ENCODE data around the gene SIGLEC11. TPM values are rescaled to one million over a fixed set of nuclear protein-coding genes. Genes with fewer than 3 reads are reported as not detected.

Gene SIGLEC11
- total and polyA plus RNA-seq, 12 donors = 11.2 to 180 (median 50.5) TPM

- intact Hi-C loops (cut with DNase I) = no loop called here
- WGBS, 4 donors = 12 to 47% (median 23%) methylated on average over 3 to 9 of the region's 9 CpGs
- H3K4me3 ChIP-seq = no peak overlapping the region
- H3K27me3 ChIP-seq = no peaks in the 10 kb centered on the region
- H3K9me3 ChIP-seq (replicated peaks in 1 of 3) = no peaks in the 10 kb centered on the region
- no peak overlapping the region for H3K27ac ChIP-seq
- H3K4me1 ChIP-seq (replicated peaks in 1 of 2) = peaks cover 0 to 8% of the 10 kb centered on the region in 2 donors
- peak; percentile 89 to 97 (median 94) for DNase-seq
- TF ChIP-seq CTCF (IDR thresholded peaks at IDR 0.05) = peak in 5 of 6 experiments; percentile 19 to 55 (median 52)
- no peak for TF ChIP-seq POLR2A (IDR thresholded peaks at IDR 0.05)
- peaks cover 0 to 63% of the 10 kb centered on the region in 2 donors for H3K36me3 ChIP-seq (replicated peaks in 1 of 2)
These were observed 26.3 kb upstream of the SIGLEC11 start for GRCh38 chr19:49987159-49987698.

GRCh38 chr19:49986354-49986753 lies 25.4 kb upstream of the SIGLEC11 start:
- intact Hi-C loops (cut with DNase I) = no loop called here
- Histone ChIP-seq H3K4me1 (replicated peaks in 1 of 2) (peaks cover 0 to 13% of the 10 kb centered on the region in 2 donors), H3K4me3 (no peak overlapping the region), H3K36me3 (replicated peaks in 1 of 2) (peaks cover 0 to 58% of the 10 kb centered on the region in 2 donors), H3K9me3 (replicated peaks in 1 of 3) (no peaks in the 10 kb centered on the region), H3K27ac (no peak overlapping the region), H3K27me3 (no peaks in the 10 kb centered on the region)
- DNase-seq = no peak
- no peak for TF ChIP-seq CTCF (IDR thresholded peaks at IDR 0.05)
- no peak for TF ChIP-seq POLR2A (IDR thresholded peaks at IDR 0.05)
- 89 to 90% (median 90%) methylated on average over 10 of the region's 10 CpGs for WGBS, 4 donors

- H3K4me3 ChIP-seq = no peak overlapping the region
- 66 to 69% (median 67%) methylated on average over 3 of the region's 3 CpGs for WGBS, 4 donors
- H3K27ac ChIP-seq = no peak overlapping the region
- H3K27me3 ChIP-seq = no peaks in the 10 kb centered on the region
- intact Hi-C loops (cut with DNase I) = loop anchor here in 1 of 2 donors (2.0 kb wide), 1 partner anchor 49 kb away; no protein-coding TSS in a partner anchor
- TF ChIP-seq CTCF (IDR thresholded peaks at IDR 0.05) = no peak
- TF ChIP-seq POLR2A (IDR thresholded peaks at IDR 0.05) = no peak
- H3K4me1 ChIP-seq (replicated peaks in 1 of 2) = peaks cover 0 to 13% of the 10 kb centered on the region in 2 donors
- peaks cover 0 to 54% of the 10 kb centered on the region in 2 donors for H3K36me3 ChIP-seq (replicated peaks in 1 of 2)
- DNase-seq = no peak
- H3K9me3 ChIP-seq (replicated peaks in 1 of 3) = no peaks in the 10 kb centered on the region
These were observed 24.9 kb upstream of the SIGLEC11 start for GRCh38 chr19:49985871-49986270.

GRCh38 chr19:49984491-49984890 lies 23.5 kb upstream of the SIGLEC11 start:
- TF ChIP-seq CTCF (IDR thresholded peaks at IDR 0.05) = no peak
- TF ChIP-seq POLR2A (IDR thresholded peaks at IDR 0.05) = no peak
- Histone ChIP-seq H3K27ac (no peak overlapping the region), H3K4me3 (no peak overlapping the region), H3K9me3 (replicated peaks in 1 of 3) (no peaks in the 10 kb centered on the region), H3K27me3 (no peaks in the 10 kb centered on the region), H3K36me3 (replicated peaks in 1 of 2) (peaks cover 0 to 43% of the 10 kb centered on the region in 2 donors), H3K4me1 (replicated peaks in 1 of 2) (peaks cover 0 to 13% of the 10 kb centered on the region in 2 donors)
- no peak for DNase-seq
- WGBS, 4 donors = 83 to 90% (median 86%) methylated on average over 11 of the region's 11 CpGs
- intact Hi-C loops (cut with DNase I) = loop anchor here in 1 of 2 donors (2.0 kb wide), 1 partner anchor 48 kb away; no protein-coding TSS in a partner anchor

Measured in adrenal gland (tissue), 12 donors.